Activated CD8-positive, alpha-beta memory T cell treated with anti-CD3 and anti-CD28 coated beads, Interleukin-2, amount 50 U/mL, for 1 hour (primary cell): ENCODE results near the gene NUAK2.

Experiments used
- DNase-seq: peaks from one replicate; pipeline ENCODE4 v3.0.0-alpha.2; 2020; ENCODE audit errors: extremely low read depth

Gene NUAK2

GRCh38 chr1:205319081-205320018 lies 2.2 kb downstream of the NUAK2 start:
- DNase-seq, result no peak

DNA sequence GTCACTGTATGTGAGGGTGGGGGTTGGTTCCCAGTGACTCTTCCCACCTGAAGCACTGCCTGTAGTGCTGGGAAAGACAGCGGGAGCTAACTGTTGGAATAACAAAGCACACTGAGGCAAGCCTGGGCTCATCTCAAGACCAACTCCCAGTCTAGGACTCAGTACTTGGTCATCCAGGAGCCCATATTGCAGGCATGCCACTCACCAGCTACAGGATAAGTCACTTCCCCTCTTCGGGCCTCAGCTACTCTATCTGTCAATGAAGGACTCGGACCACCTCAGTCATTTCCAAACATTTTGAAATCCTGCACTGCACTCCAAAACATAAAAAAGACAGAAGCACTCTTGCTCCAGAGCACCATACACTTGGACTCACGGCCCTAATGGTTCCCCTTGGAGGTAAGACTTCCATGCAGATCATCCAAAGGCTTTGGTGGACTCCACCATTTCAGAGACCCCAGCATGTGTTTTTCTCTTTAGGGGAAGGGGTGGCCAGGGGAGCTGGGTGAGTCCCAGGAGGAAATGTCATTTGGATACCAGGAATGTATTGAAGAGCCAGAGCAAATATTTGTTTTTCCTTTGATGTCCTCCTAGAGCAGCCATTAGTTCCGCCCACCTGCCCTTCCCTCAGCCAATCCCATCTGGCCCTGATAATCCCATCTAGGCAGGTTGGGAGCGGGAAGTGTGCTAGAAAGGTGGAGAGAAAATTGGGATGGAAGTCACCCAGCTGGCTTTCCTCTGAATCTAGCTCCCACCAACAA lies 3.1 kb downstream of the NUAK2 start:
- no peak for DNase-seq

- DNase-seq, result no peak
These were observed 4.1 kb downstream of the NUAK2 start for GRCh38 chr1:205317311-205317917.

GRCh38 chr1:205316161-205316566 lies 5.4 kb downstream of the NUAK2 start:
- DNase-seq, result no peak

DNA sequence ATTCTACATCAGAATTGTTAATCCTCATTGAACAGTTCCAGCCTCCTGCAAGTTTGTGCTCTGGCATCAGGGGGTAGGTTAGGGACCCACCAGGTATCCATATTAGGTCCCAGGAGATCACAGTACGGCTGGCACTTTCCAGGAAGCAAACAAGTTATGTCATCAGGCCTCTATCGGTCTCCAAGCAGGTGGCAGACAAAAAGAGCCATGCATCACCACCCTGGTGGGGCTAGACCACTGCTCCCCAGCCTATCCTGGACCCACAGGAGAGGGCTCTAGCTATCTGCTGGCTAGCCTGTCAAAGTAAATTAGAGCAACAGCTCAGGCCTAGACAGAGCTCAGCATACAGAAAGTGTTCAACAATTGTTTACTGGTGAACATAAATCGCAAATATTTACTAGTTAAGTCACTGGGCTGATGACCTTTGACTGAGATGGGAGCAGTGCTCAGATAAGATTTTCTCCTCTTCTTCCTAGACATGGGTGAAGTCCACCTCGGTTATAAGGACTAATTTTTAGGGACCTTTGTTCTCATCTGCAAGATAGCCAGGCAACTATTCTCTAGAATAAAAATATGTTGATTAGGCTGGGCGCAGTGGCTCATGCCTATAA lies 6.4 kb downstream of the NUAK2 start:
- no peak for DNase-seq

- DNase-seq, result no peak
These were observed 7.8 kb downstream of the NUAK2 start for GRCh38 chr1:205313563-205314308.

DNA sequence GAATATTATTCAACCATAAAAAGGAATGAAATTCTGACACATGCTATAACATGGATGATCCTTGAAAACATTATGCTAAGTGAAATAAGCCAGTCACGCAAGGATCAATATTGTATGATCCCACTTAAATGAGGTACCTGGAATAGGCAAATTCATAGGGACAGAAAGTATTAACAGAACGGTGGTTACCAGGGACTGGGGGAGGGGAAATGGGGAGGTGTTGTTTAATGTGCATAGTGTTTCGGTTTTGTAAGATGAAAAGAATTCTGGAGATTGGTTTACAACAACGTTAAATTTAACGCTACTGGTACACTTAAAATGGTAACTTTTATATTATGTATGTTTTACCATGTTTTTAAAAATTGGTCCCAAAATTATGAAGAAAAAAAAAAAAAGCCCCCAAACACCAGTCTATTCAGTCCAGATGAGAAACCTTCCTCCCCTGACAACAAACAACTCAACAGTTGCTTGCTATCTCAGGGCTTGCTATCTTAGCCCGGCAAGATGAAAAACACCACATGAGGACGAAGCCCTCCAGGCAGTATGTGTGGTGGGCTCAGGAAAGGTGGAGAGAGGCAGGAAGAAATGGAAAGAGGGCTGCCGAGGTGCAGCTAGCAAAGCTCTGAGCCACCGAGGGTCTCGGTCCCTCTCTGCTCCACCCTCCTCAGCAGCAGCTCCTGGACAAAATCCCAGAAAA lies 8.5 kb downstream of the NUAK2 start:
- no peak for DNase-seq

DNA sequence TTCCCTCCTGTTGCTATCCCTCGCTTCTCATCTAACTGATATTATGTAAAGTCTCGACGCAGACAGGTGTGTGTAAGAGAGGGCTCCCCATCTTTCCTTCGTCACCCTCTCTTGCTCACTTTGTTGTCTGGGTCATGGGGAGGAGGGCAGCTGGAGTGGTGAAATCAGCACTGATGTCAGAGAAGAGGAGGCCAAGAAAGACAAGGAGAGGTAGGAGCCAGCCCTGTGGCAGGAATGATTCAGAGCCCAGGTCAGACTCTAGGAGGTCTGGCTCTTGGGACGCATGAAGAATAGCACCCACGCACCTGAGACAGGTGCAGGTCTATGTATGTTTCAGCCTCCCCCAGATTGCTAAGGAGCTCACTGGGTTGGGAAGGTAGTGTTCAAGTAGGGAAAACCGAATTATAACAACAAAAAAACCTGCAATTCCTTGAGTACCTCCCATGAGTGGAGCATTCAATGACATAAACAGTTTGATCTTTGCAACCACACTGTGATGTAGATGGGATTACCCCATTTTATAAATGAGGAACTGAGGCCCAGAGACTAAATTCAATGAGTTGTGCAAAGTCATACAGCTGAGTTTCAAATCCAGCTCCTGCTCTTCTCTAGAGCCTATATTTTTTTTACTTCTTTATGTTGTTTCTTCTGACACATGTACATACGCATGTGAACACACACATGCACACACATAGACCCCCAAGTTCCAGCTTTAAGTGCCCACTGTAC lies 10.4 kb downstream of the NUAK2 start:
- no peak for DNase-seq

DNA sequence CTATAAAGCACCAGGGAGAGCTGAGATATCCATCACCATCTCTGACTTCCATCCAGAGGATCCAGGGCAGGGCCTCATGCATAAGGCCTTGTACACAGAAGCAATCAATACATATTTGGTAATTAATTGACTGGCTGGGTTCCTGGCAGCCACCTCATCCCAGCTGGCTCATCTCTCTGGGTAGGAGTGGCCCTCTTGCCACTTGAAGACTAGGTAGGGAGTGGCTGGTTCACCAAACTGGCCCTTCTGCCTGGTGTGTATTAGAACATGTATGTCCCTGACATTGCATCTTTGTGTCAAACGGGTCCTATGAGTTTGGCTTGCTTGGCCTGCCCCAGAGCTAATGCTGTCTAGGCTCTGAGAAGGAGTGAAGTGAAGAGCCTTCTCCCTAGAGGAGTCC lies 11.8 kb downstream of the NUAK2 start:
- no peak for DNase-seq

DNA sequence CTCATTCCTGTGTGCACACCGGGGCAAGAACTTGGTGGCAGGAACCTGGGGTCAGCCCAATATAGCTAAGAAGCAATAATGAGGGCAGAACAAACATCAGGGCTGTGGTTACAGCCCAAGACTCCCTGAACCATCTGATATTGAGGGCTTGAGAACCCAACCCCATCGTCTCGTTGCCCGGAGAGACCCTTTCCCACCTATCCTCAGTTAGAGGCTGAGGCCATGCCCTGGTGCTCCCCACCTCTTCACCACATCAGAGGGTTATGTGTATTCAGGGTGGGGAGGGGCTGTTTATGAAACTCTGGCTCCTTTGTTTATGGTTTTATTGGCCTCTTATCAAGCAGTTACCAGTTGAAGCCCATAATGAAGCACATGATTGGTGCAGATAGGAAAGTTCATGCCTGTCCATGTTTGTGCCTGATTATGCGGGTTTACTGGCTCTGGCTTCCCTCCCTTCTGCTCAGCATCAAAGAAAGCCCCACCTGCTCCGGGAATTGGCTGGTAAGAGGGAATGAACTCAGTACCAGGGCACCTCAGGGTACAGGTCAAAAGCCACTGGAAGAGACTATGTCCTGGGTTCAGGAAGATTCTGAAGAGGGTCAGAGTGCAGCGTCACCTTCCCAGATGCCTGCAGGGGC lies 14.5 kb downstream of the NUAK2 start:
- no peak for DNase-seq

- DNase-seq, result no peak
These were observed 16.9 kb downstream of the NUAK2 start for GRCh38 chr1:205304695-205305070.

GRCh38 chr1:205304046-205304694 lies 17.4 kb downstream of the NUAK2 start:
- no peak for DNase-seq

DNA sequence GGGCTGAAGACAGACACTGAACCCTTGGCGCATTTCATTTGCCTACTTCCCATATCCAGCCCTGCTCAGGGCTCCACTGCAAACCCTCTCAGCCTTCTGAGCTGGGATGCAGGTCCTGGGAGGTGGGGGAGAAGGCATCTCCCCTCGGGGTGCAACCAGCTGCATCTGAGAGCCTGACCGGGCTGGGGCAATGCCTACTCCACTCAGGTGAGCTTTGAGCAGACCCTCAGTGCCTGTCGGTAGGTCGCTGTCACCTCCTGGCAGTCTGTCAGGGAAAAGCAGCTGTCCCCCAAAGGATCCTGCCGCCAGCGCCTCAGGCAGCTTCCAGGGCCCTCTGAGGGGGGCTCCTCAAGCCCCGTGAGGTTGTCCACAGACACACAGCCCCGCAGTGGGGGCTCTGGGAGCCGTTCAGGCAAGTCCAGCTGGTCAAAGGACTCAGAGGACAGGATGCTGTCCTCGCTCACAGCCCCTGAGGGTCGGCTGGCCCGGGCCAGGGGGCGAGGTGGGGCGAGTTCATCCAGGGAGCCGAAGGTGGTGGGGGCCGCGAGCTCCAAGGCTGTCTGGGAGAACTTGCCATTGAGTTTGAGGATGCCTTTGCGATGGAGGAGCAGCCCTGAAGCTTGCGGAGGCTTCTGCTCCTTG lies 18.2 kb downstream of the NUAK2 start:
- DNase-seq, result no peak

DNA sequence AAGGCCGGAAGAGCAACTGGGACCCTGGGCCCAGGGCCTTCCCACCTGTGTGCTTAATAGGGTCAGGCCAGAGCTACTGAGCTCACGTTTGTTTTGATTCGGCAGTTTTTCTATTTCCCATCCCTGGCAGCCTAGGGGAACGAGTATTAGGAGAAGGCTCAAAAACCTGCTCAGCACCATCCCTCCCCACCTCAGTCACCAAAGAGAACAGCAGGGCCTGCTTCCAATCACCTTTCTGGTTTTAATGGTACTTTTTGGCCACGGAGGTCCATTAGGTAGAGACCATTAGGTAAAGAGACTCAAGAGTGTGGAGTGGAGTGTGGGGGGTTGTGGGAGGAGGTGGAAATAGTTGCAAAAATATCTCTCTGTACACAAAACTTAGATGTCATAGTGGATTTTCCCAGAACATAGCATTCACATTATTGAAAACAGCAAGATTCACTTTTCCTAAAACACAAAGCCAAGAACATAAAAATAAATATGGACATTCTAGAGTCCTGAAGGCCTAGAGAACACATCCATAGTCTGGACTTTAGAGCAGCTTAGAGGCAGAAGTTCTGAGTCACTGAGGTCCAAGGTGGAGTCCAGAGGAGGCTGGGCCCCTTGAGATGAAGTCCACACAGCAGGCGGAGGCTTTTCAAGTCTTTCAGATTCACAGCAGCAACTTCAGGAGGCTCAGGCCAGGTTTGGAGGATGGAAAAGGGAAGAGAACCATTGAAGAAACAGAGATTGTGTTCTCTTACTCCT lies 19.5 kb downstream of the NUAK2 start:
- no peak for DNase-seq

DNA sequence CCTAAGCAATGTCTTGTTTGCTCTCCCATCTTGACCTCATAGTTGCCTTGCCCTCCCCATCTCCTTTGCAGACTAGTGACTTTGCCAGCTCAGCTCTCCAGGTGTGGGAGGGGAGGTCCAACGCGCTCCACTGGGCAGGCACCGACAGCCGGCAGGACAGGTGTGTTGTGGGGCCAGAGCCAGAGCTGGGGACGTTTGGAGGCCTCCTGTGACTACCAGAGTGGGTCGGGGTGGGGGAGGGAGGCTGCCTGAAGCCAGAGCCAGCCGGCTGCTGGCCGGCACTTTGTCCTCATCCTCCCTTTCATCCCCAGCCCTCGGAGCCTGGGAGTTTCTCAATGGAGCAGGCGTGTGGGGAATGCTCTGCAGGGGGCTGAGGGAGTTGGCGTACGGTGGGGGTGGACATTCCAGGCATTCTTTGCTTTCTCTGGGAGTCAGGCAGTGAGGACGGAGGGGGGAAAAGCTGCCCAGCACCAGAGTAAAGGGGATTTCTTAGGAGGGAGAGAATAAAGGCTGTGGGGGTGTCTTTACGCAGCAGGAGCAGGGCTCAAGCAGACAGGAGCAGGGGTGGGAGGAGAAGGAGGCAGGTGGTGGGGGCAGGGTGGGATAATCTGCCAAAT lies 20.2 kb downstream of the NUAK2 start:
- no peak for DNase-seq

DNA sequence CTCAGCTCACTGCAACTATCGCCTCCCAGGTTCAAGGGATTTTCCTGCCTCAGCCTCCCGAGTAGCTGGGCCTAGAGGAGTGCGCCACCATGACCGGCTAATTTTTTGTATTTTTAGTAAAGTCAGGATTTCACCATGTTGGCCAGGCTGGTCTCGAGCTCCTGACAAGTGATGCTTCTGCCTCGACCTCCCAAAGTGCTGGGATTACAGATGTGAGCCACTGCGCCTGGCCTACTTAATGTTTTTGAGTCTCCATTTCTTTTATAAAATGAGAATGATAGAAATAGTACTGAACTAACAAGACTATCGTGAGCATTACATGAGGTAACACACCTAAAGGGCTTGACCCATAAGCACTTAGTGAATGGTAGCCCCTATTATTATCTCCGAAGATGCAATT lies 21.4 kb downstream of the NUAK2 start:
- DNase-seq, result no peak

GRCh38 chr1:205298191-205298994 lies 23.2 kb downstream of the NUAK2 start:
- no peak for DNase-seq
